ENCODE data around the gene GLUD2.
"Not testable (repeated sequence)": the region's sequence is repeated elsewhere in the genome, so short reads cannot be mapped to it uniquely, and the experiment has no call there.

GLUD2 gene

GRCh38 chrX:121047441-121048419, at the start of gene GLUD2:
TSS of gene GLUD2 (plus strand) at chrX:121047610. CDS start at chrX:121047685, 75 bp downstream.
- not testable (repeated sequence) for DNase-seq (ENCODE audit: low read depth)

GRCh38 chrX:120999413-120999812, 48.0 kb upstream of the GLUD2 start:
- no peak for DNase-seq (ENCODE audit: low read depth)

GRCh38 chrX:121000589-121000988, 46.8 kb upstream of the GLUD2 start:
- no peak for DNase-seq (ENCODE audit: low read depth)

- no peak for DNase-seq (ENCODE audit: low read depth)
These were observed 38.5 kb upstream of the GLUD2 start for GRCh38 chrX:121008920-121009319.

- no peak for DNase-seq (ENCODE audit: low read depth)
These were observed 37.6 kb upstream of the GLUD2 start for GRCh38 chrX:121009764-121010163.

GRCh38 chrX:121010218-121010617, 37.2 kb upstream of the GLUD2 start:
- no peak for DNase-seq (ENCODE audit: low read depth)

- DNase-seq (ENCODE audit: low read depth): no peak
These were observed 36.2 kb upstream of the GLUD2 start for GRCh38 chrX:121011254-121011653.

GRCh38 chrX:121013897-121014455, 33.4 kb upstream of the GLUD2 start:
- no peak for DNase-seq (ENCODE audit: low read depth)

GRCh38 chrX:121014826-121015225, 32.6 kb upstream of the GLUD2 start:
- DNase-seq (ENCODE audit: low read depth): no peak

GRCh38 chrX:121028419-121028818, 19.0 kb upstream of the GLUD2 start:
- DNase-seq (ENCODE audit: low read depth): no peak

GRCh38 chrX:121030083-121030482, 17.3 kb upstream of the GLUD2 start:
- DNase-seq (ENCODE audit: low read depth): no peak

GRCh38 chrX:121032531-121032930, 14.9 kb upstream of the GLUD2 start:
- DNase-seq (ENCODE audit: low read depth): no peak

GRCh38 chrX:121036137-121036536, 11.3 kb upstream of the GLUD2 start:
- DNase-seq (ENCODE audit: low read depth): no peak

GRCh38 chrX:121036951-121037350, 10.5 kb upstream of the GLUD2 start:
- no peak for DNase-seq (ENCODE audit: low read depth)

GRCh38 chrX:121050781-121051180, 3.4 kb downstream of the GLUD2 start:
- DNase-seq (ENCODE audit: low read depth): no peak

GRCh38 chrX:121052122-121052521, 4.7 kb downstream of the GLUD2 start:
- DNase-seq (ENCODE audit: low read depth): no peak

- DNase-seq (ENCODE audit: low read depth): no peak
These were observed 14.9 kb downstream of the GLUD2 start for GRCh38 chrX:121062289-121062688.

GRCh38 chrX:121064579-121064978, 17.2 kb downstream of the GLUD2 start:
- DNase-seq (ENCODE audit: low read depth): no peak

- not testable (repeated sequence) for DNase-seq (ENCODE audit: low read depth)
These were observed 36.8 kb downstream of the GLUD2 start for GRCh38 chrX:121084247-121084646.

GRCh38 chrX:121084903-121085611, 37.6 kb downstream of the GLUD2 start:
- DNase-seq (ENCODE audit: low read depth): no peak

- no peak for DNase-seq (ENCODE audit: low read depth)
These were observed 38.2 kb downstream of the GLUD2 start for GRCh38 chrX:121085612-121086010.

- no peak for DNase-seq (ENCODE audit: low read depth)
These were observed 45.6 kb downstream of the GLUD2 start for GRCh38 chrX:121093011-121093410.
